Skeletal muscle cell (primary cell): ENCODE results near the gene ARHGAP35.
"Not testable (repeated sequence)": the region's sequence is repeated elsewhere in the genome, so short reads cannot be mapped to it uniquely, and the experiment has no call there.

ENCODE experiments used
- DNase-seq: peaks from one replicate; pipeline ENCODE4 v3.0.0-alpha.2; 2010; ENCODE audit warnings: low read depth
- H3K4me3 ChIP-seq: 2 replicates; pipeline ENCODE4 v1.5.1; 2011; ENCODE audit warnings: low read depth, mild to moderate bottlenecking, control low read depth, low read length, moderate library complexity

The ARHGAP35 gene

GRCh38 chr19:46860846-46861690 is at the start of gene ARHGAP35:
Gene ARHGAP35 (plus strand): TSS chr19:46860997. CDS start chr19:46918676, 57,679 bp downstream.
- no peak for DNase-seq
- peak within 1 kb of the TSS; percentile 83 for H3K4me3 ChIP-seq

- DNase-seq: no peak
- no peak overlapping the region for H3K4me3 ChIP-seq
These were observed 47.6 kb upstream of the ARHGAP35 start for GRCh38 chr19:46812977-46813838.

- no peak overlapping the region for H3K4me3 ChIP-seq
- DNase-seq: peak; percentile 72
These were observed 46.9 kb upstream of the ARHGAP35 start for GRCh38 chr19:46813839-46814358.

DNA sequence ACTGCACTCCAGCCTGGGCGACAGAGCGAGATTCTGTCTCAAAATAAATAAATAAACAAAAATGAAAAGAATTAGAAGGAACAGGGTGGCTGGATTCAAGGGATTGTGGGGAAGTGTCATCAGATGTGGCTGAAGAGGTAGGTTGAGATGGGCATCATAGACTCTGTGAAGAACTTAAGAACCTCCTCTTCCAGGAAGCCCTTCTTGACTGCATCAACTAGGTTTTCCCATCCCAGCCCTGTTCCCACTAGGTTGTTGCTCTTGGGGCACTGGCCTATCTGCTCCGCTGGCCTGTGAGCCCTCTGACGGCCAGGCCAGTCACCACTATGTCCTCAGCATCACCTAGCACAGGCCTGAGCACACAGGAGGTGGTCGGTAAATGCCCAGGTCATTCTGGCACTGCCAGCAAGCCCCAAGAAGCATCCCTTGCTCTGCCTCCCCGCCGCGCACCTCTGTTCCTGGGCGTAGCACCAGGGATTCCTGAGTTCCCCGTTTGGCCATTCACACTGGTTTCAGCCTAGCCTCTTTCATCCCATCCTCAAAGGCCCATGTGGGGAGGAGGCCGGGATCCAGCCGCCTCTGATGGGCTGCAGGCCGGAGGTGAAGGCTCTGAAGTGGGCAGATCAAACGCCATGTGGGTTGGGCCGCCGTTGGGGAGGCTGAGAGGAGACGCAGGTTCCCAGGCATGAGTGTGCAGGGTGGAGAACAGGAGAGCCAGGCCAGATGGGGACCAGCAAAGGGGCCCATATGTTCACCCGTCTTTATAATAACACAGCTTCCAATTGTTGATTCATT is 44.8 kb upstream of the ARHGAP35 start:
- H3K4me3 ChIP-seq: no peak overlapping the region
- no peak for DNase-seq

- DNase-seq: no peak
These were observed 42.0 kb upstream of the ARHGAP35 start for GRCh38 chr19:46818812-46819211.

DNA sequence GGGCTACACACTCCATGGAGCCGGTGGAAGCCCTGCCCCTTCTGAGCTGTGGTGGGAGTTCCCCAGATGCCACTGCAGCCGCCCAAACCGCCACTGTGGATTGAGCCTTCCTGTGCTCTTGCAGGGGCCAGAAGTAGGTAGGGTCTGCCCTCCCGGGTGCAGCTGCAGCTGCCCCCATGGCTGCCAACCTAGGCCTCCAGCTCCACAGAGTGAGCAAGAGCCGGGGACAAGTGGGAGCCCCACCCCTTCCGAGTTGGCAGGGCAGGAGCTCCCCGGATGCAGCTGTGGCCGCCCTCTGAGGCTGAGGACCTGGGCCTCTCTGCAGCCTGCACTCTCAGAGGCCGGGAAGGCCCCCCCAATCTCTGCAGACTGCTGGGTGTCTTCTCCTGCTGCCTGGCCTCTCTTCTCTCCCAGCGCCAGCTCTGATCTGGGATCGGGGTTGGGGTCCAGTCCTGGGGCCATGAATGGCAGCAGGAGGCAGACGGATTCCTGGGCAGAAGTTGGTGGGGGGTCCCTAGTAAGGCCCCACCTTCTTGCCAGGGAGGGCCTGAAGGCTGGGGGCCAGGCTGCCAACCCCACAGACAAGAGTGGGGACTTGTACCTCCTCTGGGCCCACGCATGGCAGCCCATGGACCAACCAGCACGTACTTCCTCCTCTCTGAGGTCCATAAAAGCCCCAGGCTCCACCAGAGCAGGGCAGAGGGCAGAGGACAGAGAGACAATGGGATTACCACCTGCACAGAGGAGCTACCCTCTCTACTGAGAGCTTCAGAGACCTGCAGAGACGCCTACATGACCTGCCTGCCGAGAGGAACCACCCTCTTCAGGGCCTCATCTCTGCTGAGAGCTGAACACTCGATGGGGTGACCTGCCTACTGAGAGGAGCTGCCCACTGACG is 39.0 kb upstream of the ARHGAP35 start:
- no peak for DNase-seq
- H3K4me3 ChIP-seq: no peak overlapping the region

More at GRCh38 chr19:46818812-46819211, 42.0 kb upstream of the ARHGAP35 start:
- H3K4me3 ChIP-seq: no peak overlapping the region

- not testable (repeated sequence) for DNase-seq, H3K4me3 ChIP-seq
These were observed 38.4 kb upstream of the ARHGAP35 start for GRCh38 chr19:46822410-46822787.

GRCh38 chr19:46823049-46823448 is 37.7 kb upstream of the ARHGAP35 start:
- no peak overlapping the region for H3K4me3 ChIP-seq
- DNase-seq: no peak

DNA sequence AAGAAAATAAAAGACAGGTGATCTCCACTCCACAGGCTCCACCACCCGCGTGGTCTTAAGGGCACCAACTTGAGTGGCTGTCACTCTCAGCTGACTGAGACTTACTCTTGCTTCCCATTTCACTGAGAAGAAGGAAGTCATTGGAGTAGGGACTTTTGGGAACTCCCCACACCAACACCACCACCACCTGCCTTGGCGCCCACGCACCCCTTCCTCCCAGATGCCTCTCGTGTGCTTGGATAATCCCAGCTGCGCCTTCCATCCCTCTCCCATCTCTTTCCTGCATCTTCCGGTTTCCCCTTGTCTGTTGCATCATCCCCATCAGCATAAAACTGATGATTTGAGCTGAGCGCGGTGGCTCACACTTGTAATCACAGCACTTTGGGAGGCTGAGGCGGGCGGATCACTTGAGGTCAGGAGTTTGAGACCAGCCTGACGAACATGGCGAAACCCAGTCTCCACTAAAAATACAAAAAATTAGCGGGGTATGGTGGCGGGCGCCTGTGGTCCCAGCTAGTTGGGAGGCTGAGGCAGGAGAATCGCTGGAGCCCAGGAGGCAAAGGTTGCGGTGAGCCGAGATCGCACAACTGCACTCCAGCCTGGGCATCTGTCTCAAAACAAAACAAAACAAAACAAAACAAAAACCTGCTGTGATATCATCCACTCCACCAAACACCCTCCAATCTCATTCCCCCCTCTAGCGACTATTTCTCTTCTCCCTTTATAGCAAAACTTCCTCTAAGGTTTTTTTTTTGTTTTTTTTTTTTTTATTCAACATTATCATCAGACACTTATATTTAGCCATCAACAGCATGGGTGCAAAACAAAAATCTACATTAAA is 35.7 kb upstream of the ARHGAP35 start:
- DNase-seq: no peak
- no peak overlapping the region for H3K4me3 ChIP-seq

- no peak overlapping the region for H3K4me3 ChIP-seq
- DNase-seq: no peak
These were observed 35.1 kb upstream of the ARHGAP35 start for GRCh38 chr19:46825731-46826055.

DNA sequence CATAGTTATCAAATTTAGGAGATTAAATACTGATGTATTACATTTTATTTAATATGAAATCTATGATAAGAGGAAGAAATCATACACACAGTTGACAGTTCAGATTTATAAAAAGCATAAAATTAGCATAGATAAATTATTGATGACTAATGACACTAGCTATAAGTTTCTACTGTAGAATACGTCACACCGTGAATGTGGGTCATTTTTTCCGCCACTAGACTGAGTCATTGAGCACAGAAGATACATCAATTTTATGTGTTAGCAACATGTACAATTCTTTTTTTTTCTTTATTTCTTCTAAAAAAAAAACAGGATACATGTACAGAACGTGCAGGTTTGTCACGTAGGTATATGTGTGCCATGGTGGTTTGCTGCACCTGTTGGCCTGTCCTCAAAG is 32.3 kb upstream of the ARHGAP35 start:
- DNase-seq: peak; percentile 24

DNA sequence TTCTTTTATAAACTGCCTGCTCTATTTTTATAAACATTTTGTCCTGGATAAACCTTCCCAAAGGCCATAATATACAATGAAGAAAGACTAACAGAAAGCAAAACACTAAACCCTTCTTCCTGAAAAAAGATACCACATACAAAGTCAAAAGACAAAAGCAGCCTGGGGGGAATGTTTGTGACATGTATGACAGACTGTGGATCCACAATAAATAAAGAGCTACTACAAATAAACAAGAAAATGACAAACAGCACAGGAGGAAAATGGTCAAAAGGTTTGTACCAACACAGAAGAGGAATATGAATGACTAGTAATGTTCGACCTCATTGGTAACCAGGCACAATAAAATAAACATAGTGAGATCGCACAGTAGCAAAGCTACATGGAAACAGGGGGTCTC is 29.9 kb upstream of the ARHGAP35 start:
- no peak for DNase-seq
- no peak overlapping the region for H3K4me3 ChIP-seq

More for the DNA sequence above, 32.3 kb upstream of the ARHGAP35 start:
- no peak overlapping the region for H3K4me3 ChIP-seq

DNA sequence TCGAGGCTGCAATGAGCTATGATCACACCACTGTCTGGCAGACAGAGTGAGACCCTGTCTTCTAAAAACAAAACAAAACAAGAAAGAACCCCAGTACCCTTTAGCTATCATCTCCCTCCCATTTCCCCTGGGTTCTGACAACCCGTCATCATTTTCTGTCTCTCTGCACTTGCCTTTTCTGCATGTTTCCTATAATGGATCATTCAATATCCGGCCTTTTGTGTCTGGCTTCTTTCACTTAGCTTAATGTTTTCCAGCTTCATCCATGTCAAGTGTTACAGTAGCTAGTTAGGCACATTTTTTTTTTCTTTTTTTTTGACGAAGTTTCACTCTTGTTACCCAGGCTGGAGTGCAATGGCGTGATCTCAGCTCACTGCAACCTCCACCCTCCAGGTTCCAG is 26.7 kb upstream of the ARHGAP35 start:
- H3K4me3 ChIP-seq: no peak overlapping the region
- no peak for DNase-seq

- no peak for DNase-seq
- H3K4me3 ChIP-seq: no peak overlapping the region
These were observed 25.8 kb upstream of the ARHGAP35 start for GRCh38 chr19:46834984-46835383.

GRCh38 chr19:46838160-46838559 is 22.6 kb upstream of the ARHGAP35 start:
- no peak overlapping the region for H3K4me3 ChIP-seq
- DNase-seq: no peak

DNA sequence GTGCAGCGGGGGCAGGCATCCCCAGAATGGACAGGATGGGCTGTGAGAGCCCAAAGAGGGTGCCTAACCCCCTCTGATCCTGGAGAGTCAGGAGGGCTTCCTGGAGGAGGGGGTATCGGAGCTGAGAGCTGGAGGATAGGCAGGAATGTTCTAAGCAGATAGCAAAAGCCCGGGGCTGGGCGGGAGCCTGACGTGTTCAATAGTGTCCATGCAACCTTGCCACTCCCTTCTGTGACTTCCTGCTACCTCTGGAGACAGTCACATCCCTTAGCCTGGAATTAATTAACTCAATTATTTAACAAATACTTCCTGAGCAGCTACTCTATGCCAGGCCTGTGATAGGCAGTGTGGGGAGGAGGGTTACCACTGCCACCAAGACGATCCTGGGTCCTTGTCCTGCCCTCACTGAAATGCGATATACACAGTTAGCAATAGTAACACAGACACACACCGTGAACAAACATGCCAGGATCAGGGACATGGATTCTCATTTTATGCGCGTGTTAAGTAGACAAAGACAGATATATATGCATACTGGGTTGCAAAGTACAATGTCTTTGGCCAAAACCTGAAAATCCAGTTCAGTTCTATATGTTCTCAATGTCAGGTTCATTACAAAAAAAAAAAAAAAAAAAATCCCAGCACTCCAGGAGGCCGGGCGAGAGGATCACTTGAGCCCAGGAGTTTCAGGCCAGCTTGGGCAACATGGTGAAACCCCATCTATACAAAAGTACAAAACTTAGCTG is 20.9 kb upstream of the ARHGAP35 start:
- DNase-seq: no peak
- no peak overlapping the region for H3K4me3 ChIP-seq

DNA sequence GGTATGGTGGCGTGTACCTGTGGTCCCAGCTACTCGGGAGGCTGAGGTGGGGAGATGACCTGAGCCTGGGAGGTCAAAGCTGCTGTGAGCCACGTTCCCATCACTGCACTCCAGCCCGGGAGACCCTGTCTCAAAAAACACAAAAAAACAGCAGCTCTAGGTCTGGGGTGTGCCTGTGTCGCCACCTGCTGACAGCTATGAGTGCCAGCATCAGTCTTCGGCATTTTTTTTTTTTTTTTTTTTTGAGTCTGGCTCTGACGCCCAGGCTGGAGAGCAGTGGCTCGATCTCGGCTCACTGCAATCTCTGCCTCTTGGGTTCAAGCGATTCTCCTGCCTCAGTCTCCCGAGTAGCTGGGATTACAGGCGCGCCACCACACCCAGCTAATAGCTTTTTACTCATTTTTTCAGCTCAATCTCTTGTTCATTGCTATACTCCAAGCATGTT is 20.3 kb upstream of the ARHGAP35 start:
- DNase-seq: no peak
- no peak overlapping the region for H3K4me3 ChIP-seq
